IPS DF 4.7 (cell line): ENCODE results near the gene STRA8.

ENCODE experiments used
- DNase-seq: peaks from one replicate; pipeline ENCODE4 v3.0.0-alpha.2; 2013; ENCODE audit warnings: low spot score; ENCODE audit errors: extremely low read depth

Gene STRA8

DNA sequence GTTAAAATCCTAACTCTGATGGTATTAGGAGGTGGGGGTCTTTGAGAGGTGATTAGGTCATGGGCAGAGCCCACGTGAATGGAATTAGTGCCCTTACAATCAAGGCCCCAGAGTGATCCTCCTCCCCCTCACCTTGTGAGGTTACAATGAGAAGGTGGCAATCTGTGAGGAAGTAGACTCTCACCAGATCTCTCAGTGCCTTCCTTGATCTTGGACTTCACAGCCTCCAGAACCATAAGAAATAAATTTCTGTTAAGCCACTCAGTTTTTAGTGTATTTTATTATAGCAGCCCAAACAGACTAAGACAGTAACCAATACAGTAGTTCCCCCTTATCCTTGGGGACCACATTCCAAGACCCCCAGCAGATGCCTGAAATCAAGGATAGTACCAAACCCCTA is 32.0 kb downstream of the STRA8 start:
- no peak for DNase-seq

DNA sequence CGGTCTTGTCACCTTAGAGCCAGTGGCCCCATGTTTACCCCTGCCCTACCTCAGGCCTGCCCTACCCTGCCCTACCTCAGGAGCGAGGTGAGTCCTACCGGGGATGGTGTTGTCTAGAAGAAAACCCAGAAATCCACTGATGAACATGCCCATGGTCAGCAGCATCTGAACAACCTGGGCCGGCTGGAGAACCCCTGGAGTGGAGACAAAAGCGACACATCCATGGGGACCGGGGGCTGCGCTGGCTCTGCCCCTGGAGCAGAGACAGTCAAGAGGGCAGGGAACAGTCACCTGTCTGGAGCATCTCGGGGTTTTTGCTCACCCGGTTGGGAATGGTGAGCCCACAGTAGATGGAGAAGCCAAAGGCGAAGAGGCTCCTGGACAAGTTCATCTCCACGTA is 36.3 kb downstream of the STRA8 start:
- DNase-seq = no peak

DNA sequence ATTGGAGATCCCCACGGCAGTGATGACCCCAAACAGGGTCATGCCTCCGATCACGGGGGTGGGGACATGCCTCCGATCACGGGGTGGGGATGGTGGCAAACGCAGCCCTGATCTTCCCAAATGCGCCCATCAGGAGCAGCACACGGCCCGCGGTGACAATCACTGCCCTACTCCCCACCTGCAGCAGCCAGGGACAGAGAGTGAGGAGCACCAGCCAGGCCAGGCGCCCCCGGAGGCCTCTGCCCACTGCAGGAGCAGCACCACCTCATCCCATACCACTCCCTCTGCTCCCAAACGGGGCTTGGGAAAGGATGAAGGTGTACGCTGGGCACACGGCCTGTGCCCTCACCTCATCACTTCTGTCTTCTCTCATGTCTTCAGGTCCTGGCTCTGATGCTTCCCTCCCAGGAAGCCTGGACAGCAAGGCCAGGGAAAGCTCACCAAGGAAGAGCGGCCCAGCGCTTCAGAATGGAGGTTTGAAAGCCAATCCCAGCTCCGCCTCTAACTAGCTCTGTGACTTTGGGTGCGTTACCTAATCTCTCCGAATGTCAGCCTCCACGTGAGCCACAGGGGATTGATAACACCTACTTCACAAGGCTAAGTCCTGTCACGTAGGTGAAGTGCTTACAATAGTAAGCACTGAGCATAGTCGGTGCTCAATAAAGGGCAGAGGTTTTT is 37.1 kb downstream of the STRA8 start:
- DNase-seq = no peak

DNA sequence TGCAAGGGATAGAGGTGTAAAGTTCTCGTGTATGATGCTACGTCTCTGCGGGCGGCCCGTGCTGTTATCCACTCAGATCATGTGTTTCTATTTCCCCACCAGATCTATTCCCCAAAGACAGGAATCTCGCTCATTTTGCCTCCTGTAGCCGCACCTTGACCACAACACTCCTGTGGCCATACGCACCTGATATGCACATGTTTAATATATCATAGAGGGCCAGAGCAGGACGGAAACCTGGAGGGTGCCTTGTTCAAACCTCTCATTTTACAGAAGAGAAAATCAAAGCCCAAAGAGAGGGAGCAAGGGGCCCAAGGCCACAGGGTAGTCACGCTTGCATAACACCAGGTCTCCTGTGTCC is 37.6 kb downstream of the STRA8 start:
- no peak for DNase-seq

DNA sequence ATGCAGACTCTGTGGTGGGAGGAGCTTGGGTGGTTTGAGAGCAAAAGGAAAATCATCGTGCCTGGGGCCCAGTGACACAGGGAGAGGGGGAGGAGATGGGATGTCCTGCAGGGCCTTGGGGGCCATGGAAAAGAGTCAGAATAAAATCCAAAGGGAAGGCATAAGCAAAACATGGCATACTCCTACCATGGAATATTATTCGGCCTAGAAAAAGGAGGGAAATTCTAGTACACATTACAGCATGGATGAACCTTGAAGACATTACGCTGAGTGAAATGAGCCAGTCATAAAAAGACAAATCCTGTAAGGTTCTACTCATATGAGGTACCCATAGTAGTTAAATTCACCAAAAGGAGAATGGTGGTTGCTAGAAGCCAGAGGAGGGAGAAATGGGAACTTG is 38.7 kb downstream of the STRA8 start:
- DNase-seq = no peak

DNA sequence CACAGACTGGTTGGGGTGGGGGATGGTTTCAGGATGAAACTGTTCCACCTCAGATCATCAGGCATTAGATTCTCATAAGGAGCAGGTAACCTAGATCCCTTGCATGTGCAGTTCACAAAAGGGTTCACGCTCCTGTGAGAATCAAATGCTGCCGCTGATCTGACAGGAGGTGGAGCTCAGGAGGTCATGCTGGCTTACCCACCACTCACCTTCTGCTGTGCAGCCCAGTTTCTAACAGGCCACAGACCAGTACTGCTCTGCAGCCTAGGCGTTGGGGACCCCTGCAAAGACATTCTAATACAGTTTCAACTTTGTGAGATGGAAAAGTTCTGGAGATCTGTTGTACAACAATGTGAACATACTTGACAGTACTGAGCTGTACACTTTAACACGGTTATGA is 39.9 kb downstream of the STRA8 start:
- DNase-seq = no peak

DNA sequence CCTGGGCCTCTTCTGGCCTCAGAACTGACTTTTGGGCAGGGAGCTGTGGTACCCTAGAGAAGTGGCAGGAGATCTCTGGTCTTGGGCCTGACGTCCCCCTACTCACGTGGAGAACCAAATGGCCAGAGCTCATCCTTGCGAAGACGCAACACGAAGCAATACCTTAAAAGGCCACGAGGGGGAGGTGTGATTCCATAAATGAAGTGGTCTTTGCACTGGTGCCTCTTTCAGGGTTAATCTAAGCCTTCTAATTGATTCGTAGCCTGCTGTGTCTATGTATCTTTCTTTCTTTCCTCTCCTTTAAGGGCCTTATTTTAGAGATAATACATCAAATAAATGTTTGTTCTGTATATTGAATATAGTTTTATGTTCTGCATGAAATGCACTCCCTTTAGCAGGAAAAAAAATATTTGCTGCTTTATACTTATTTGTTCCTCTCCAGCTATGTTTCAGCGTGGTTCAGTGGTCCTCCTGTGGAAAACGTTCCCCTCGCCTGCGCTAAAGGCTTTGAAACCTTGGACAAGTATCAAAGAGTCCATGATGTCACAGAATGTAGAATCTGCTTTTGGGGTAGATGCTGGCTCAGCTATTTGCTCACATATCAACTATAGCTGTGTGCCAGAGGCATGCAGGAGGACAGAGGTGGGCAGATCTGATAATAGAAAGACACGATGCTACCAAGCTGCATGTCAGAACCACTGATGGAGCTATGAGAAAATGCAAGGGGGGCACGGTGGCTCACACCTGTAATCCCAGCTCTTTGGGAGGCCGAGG is 41.0 kb downstream of the STRA8 start:
- DNase-seq = peak; percentile 79

DNA sequence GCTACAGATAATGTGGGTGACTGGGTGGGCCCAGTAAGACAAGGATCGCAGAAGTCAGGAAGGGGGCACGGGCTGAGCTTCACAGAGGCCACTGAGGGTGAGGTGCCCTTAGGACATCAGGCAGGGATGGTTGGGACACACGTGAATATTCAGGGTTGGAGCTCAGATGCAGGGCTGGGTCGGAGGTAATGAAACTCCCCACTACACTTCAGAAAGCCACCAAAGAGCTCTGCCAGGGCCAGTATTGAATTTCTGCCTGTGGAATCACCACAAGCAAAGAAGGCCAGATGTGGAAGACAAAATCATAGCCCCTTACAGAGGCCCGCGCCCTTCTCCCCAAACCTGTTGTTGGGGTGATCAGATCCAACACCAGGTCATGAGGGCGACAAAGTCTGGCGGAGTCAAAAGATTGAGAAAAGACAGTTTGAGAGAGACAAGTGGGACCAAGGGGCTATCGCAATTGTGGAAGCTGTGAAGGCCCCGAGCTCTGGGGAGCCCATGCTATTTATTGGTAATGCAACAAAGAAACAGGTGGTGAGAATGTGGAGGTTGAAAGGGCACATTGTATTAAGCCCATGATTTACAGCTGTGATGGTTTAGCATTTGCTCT is 42.4 kb downstream of the STRA8 start:
- DNase-seq = no peak

DNA sequence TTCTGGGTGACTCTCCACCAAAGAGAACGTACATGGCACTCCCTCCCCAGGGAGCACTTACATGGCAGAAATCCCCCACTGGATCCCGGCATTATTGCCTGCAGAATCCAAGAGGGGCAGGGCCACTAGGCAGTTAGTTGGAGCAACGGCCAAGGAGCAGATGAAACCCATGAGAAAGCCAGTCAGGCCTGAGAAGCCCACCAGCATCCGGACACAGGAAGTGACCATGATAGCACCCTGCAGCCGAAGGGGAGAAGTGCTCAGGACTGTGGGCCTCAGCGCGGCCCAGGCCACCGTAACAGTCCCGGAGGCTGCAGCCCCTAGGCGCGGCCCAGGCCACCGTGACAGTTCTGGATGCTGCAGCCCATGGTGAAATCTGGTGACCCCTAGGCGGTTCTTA is 43.5 kb downstream of the STRA8 start:
- no peak for DNase-seq

DNA sequence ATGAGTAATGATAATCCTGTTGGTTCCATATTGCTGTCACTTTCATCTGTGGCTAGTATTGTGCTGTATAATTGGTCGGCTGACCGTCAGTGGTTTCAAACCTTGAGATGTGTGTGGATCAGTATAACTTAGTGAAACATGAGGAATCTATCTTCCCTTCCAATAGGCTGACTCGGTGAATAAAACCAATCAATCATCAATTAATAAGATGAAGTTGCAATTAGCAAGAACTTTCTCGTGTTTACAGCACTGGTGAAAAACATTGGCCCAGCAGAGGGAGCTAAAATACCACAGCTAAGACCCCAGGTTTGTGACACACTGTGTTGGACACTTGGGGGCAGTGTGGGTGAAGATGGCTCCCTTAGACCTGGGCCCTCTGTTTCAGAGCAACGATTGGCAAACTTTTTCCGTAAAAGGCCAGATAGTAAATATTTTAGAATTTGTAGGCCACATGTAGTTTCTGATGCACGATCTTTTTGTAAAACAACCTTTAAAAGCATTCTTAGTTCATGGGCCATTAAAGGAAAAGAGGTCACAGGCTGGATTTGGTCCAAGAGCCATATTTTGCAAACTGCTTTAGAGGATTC is 47.8 kb downstream of the STRA8 start:
- DNase-seq = peak; percentile 76

DNA sequence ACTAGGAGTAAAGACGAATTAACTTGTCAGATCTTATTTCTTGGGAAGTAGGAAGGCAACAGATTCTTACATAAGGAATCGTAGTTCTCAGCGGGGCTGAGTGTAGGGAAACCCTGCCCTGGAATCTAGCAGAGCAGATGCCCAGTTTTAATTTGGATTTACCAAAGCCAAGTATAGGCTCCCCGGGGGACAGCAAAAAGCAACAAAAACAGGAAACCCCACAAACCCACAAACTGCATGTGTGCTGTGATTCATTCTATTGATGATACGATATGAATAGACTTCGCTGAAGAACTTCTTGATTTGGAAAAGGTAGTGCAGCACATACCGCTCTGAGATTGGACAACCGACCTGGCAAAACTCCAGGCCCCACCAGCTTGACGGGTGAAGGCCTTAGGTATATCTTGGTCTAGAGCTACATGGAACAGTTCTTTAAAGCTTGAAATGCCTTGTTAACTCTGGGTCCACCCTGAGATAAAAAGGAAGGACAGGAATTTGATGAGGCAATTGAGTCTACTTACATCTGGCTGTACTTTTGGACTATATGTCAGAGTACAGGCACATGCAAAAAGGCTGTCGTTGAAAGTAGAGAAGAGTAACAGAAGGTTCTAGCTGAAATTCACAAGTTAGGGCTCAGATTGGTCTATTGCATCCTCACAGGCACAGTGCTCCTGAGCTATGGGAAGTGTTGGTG is 49.1 kb downstream of the STRA8 start:
- DNase-seq = no peak

DNA sequence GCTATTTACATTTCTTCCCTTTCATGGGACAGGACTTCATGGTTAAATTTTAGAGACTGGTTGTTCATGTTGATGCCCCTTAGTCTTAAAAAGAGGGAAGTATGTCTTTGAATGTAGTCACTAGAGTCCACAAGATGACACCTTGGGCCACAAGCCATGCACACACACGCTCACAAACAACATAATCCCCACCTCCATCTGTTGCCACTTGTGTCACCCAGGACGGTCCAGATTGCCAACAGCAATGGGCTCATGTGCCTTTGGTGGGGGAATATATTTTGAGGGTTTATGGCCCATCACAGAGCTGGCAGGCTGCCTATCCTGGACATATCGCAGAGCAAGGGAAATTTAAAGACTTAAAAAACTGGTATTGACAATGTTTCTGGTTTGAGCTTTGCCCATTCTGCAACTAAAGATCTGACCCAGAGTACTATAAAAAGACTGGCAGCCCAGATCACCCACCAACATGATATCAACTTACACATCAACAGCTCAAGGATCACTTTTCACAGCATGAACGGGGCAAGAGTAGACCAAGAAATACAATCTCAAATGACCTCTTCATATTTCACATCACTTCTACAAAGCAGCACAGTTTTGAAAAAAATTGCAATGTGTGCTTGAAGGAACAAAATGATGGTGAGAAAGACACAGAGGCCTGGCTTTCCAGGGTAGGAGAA is 50.5 kb downstream of the STRA8 start:
- no peak for DNase-seq

DNA sequence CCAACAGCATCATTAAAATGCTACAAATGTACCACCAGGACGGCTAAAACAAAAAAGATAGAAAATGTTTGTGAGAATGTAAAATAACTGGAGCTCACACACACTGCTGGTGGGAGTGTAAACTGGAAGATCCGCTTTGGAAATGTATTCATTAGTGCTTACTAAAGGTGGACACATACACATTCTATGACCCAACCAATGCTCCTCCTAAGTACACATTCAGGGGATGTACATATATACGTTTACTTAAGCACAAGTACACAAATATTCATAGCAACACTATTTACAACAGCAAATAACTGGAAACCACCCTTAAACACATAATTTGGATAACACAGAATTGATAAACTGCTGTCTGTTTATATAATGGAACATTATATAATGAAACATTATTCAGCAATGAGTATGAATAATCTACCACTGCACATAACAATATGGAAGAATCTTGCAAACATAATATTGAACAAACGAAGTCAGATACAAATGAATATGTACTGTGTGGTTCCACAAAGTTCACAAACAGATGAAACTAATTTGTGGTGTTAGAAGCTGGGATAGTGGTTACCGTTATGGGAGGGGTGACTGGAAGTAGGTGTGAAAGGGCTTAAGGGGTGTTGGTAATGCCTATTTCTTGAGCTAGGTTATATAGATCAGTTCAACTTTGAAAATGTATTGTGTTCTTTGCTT is 52.1 kb downstream of the STRA8 start:
- DNase-seq = no peak

DNA sequence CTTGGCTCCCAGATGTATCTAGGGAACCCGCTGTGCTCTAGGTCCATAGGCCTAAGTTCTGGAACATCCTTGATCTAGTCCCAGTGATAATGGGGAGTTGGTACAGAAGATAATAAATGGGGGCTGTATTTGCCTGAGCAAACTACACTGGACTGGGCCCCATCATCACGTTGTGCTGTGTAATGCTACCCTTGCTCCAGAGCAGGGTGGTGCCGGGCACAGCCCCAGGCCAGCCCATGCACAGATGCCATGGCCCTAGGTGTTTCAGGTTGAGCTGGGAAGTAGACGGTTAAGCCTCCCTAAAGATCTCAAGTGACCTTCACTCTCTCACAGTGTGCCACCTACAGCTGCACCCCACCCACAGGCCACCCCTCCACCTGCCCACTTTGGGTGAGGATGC is 53.2 kb downstream of the STRA8 start:
- DNase-seq = no peak

DNA sequence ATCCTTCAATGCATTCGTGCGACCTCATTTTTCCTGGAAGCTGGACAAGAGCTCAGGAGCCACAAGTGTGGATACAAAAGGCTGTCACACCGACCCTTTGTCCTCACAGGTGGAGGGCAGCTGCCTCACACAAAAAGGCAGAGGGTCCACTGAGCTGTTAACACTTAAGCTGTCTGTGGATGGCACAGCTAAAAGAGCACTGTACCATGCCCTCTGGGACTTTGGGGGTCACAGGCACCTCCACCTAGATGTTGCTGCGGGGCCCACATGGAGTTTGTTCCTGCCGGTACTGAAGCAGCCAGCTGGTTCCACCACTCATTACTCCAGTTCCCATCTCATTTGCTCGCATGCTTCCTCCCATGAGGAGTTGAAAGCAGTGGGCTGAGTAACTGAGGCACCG is 57.0 kb downstream of the STRA8 start:
- DNase-seq = no peak

DNA sequence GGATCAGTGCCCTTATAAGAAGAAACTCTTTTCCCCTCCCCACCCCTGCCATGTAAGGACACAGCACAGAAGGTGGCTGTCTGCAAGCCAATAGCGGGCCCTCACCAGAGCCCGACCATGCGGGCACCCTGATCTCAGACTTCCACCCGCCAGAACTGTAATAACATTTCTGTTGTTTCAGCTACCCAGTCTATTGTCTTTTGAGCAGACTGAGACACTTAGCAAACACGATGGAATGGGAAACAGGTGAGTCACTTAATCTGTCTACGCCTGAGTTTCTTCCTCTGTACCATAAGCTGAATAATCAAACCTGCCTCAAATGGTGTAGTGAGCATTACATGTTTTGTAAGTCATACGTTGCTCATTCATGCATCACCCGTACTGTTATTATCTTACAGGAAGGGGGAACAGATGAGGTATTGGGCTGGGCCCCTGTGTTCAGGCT is 58.2 kb downstream of the STRA8 start:
- DNase-seq = no peak

DNA sequence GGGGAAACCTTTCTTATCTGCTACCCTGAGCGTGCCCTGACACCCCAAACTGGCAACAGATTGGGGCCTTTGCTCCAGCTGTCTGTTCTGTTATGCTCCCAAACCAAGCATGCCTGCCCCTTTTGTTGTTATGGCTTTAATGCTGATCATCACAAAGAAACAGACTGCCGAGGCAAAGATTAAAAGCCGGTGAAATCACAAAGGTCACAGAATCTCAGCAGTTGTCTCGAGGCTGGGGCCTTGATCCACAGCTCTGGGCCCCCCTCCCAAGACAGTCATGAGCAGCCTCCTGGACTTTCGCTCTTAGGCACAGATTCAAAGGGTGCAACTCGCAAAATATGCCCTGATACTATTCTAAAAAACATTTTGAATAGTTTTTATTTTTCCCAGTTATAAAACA is 65.6 kb downstream of the STRA8 start:
- DNase-seq = no peak

DNA sequence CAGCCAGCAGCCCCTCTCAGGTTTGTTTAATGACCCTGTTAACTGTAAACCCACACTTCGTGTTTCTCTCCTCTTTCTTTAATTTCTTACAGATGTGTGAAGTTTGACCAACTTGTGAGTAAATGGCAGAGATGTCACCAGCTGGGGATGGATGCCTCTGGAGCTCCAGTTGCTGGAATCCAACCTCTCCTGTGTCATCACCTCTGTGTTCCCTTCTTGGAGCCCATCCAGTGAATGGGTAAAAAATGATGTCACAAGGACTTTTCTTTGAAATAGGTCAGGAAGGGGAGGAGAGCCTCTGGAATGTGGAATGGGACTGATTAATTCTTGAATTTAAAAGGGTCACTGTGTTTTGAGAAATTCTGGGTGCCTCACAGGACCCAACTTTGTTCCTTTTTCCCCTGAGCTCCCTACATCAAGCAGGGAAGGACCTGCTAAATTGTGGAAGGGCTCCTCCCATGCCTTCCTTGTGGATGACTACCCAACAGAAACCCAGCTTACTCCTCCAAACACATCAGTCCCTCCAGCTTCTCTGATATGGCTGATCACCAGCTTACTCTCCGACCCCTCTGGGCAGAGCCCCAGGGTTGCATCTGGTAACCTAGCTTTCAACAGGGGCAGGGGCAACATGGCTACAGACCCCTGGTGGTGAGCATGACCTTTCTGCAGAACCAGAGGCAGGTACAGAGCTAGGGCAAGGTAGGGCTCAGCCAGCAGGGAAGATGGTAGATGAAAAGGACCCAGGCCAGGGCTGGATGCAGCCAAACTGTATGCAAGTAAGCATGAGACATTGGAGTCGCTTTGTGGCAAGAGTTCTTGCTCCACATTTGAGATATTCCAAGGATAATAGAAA is 67.5 kb downstream of the STRA8 start:
- no peak for DNase-seq
